SK-N-DZ (cell line): ENCODE results near the gene CTBP2.

Source experiments
- DNase-seq: peaks from one replicate; pipeline ENCODE4 v3.0.0-alpha.2; 2015; ENCODE audit warnings: low spot score

CTBP2 gene

DNA sequence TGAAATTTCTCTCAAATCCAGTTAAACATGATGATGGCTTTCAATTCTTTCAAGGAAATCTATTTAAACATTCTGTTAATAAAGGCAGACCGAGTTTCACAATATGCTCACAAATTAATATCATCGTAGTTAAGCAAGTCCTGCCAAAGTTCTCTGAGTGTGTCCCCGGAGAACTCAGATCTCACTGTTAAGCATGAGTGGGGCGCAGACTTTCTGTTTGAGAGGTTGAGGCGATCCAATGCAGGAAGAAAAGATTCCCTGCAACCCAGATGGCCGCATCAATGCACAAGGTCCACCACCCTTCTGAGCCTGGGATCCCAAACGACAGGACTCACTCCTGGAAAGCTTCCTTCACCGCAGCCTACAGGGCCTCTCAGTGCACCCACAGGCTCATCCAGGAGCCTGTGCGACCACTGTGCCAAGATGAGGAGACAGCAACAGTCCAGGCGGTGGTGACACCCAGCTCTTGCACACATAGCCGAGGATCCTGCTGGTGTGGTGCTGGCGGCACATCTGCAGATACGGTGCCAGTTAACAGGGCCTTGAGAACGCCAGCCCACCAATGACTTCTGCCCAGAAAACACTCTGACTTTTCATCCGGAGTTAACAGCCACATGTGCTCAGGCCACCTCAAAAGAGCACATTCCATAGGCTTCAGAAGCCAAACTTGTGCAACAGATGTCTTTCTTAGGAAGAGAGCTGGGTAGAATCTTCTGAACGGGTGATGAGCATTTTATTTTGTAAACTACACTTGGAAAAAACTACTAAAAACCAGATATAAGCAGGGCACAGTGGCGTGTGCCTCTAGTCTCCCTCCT is 116.3 kb downstream of the CTBP2 start:
- DNase-seq: no peak

DNA sequence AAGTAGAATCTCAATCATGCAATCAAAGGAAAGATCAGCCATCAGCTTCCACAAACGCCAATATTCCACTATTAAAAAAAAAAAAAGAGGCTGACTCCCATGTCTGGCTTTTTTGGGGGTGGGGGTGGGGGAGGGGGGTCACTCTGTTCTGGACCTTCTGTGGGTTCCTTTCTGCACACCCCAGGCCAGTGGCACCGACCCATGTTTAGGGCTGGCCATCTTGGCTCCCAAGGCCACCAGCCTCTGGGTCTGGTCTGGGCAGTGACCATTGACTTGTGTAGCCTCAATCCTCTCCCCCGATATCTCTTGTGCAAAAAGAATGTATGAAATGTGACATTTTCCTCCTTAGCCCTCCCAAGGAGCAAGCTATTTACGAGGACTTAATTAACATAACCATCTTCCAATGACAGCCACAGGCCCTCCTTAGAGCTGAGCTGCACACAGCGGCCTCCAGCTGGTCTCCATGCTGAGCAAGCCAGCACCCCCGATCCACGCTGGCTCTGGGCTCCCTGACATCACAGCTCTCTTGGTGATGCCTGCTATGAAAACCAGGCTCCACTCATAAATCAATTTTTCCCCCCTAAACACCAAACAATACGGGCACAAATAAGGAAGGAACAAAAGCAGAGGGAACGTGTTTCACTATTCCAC is 118.4 kb downstream of the CTBP2 start:
- DNase-seq: no peak

DNA sequence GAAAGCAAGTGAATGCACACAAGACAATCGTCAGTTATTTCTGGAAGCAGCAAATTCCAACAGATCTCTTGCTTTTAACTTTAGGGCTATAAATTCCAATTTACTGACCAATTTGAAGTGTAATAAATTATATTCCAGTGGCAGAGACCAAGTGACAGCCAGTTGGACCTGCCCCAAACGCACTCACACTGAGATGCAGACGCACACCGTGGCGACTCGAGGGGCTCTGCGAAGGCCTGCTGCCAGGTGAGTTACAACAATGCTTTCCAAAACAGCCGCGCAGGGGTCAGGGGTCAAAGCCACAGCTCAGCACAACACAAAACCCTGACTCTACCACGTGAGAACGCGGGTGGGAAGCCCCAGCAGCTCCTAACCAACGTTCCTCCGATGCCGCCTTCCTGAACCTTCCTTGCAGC is 121.0 kb downstream of the CTBP2 start:
- no peak for DNase-seq

DNA sequence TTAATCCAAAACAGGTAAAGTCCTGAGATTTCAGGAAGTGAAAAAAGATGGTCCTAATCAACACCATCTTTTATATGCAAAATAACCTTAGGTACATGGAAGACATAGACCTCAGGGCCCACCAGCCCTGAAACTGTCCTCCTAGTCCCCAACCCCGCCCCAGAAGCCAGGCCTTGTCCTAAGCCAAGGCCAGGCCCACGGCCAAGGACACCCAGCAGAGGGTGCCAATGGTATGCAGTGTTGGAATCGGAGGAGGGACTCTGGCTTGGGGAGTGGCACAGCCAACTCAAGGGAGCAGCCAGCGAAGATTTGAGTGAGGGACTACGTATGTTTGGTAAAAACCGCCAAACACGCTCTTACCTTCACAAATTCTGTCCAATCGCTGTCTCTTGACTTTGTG is 121.7 kb downstream of the CTBP2 start:
- no peak for DNase-seq

DNA sequence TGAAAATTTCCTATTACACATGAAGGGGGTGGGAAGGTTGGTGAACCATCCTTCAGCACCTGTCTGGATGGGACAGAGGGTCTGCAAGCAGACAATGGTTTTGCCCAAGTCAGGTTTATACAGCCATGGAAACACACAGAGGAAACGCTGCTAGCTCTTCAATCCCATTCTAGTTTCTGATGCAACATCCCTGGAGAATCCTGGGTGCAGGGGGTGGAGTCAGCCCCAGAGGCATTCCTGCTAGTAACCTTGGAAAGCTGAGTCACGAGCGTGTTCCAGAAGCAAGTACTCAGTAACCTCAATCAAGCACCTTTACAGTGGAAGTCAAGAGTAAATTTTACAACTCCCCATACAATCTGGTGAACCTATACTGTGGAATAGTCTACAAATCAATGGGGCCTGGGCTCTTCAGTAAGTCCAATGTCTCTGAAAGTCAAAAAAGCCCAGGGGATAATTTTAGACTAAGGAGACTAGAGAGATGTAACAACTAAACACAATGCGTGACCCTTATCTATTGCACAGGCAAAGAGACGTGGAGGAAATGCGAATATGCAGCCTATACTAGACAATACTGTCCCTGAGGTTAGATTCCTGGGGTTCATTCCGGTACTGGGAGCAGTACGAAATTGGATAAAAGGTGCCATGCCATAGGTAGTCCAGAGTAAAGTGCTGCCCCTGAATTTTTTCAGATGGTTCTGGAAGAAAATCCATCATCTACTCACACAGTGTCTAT is 123.1 kb downstream of the CTBP2 start:
- no peak for DNase-seq

DNA sequence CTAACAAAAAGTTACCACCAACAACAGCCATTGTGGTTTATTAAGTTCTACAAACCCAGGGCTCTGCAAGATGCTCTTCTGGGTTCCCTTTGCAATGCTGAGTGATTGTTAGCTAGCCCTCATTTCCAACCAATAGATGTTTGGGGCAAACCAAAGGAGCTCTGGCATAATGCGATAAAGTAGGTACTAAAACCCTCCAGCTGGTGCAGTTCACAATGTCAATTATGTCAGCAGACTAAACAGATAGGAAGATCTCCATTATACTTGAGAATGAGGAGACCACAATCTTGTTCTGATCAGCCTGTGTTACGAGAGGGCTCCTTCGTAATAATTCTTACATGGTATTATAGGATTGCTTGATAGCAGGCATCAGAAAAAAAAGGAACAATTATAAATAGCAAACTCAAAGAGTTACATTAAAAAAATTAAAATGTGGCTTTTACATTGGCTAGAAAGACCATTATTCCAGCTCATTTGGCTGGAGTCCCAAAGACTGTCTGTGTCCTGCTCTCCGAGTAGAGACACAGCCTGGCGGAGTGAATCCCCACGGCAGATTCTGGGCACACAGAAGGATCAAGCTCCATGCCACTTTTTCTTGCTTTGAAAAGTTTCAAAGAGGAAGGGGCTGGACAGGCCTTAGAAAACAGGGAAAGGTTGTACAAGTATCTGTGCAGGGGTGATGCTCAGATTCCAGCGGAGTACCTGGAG is 124.6 kb downstream of the CTBP2 start:
- DNase-seq: peak; percentile 40

DNA sequence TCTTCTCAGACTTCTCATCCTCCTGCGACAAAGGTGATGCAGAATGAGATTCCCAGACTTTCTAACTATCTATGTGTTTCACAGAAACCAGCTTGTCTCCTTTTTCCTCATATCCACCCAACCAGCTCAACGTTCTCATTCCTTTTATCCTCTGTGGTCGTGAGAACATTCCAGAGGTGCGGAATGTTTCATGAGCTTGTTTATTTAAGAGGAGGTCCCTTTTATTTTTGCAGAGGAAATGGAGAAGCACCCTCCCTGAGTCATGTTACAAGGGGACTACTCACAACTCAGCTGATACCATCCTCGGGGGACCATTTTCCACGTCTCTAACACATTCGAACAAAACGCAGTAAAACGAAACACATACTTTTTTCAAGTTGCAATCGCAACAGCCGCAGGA is 125.2 kb downstream of the CTBP2 start:
- no peak for DNase-seq

DNA sequence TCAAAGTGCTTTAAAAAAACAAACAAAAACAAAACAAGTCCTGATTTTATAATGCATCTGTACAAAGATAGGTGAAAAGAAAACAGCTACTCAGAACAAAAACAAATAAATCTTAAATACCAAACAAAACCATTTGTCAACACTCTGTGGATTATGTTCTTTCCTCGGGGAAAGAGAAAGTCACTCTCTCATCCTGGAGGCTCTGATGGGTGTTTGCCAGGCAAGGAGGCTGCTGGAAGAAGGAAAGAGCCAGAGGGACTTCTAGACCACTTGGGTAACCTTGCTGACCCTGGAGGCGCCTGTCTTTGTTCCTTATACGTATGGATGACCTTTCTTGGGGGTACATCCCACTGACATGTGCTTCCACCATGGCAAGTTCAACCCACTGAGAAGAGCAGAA is 125.7 kb downstream of the CTBP2 start:
- no peak for DNase-seq

DNA sequence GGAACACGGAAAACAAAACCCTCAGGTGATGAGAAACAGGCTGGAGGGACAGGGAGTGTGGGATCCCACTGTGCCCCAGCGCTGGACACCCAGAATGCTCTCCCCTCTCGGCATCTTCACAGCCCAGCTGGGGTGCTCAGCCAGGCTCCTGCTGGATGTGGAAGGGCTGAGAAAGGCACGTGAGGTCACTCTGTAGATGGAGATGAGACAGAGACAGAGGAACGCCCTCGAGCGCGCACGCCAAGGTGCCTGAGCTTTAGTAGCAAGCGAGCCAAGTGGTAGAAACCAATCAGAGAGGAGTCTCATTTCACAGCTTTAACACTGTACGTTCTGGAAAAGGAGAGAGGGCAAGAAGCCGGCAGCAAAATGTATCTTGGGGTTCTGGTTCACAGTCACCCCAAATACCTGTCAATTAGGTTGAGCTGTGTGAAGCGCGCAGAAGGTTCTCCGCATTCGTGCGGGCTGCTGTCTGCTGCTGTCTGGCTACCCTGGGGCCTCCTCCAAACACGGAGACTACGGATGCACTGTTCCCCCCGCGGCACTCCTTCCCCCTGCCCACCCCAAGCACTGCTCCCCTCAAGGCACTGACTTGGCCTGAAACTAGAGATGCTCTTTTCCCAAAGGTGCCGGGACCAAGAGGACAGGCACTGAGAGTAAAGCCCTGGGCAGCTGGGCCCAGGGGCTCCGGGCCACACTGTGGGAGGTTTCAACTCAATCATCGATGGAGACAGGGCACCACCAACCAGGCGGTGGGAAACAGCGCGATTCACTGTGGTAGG is 127.0 kb downstream of the CTBP2 start:
- no peak for DNase-seq

DNA sequence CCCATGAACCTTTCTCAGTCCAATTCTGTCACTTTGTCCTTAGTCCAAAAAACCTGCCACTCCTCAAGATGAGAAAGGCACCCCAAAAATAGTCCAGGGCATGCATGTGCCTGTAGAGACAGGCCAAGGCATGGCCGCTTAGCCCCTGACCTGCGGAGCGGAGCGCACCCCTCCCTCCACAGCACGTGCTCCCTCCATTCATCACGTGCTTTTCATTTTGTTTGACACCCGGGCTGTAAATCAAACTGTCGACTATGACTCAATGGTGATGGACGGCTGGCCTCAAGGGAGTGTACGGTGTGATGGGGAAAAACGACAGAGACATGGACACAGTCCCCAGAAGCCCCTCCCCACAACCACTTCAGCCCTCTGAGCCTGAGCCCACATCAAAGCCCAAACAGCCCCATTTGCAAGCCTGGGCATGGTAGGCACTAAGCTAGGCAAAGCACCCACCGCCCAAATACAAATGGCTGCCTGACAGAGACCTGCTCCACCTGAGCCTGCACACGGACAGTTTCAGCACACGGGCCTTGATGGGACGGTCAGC is 127.8 kb downstream of the CTBP2 start:
- DNase-seq: no peak

DNA sequence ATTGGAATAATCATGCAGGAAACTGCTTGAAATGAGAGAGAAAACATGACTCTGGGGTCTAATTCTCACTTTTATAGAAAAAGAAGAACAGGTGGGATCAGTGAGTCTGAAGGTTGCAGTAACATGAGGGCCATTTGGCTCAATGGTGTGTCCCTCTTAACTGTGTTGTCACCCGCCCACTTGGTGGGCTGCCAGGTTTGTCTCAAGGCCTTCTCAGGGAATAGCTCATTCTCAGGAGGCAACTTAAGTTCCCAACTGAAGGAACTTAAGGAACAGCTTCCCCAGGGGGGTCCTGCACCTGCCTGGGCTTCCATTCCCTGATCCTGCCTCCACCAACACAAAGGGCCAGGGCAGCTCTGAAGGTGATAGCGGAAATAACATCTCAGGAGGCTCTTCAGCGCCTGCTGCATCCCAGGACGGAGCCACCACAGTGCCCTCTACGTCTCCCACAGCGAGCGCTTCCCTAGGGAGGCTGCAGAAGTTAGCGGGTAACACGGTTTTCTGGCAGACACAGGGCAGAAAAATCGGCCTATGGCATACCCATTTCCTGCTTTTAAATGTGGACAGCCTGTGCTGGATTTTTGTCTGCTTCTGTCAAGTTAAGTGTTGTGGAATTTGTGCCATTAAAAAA is 129.7 kb downstream of the CTBP2 start:
- DNase-seq: no peak

DNA sequence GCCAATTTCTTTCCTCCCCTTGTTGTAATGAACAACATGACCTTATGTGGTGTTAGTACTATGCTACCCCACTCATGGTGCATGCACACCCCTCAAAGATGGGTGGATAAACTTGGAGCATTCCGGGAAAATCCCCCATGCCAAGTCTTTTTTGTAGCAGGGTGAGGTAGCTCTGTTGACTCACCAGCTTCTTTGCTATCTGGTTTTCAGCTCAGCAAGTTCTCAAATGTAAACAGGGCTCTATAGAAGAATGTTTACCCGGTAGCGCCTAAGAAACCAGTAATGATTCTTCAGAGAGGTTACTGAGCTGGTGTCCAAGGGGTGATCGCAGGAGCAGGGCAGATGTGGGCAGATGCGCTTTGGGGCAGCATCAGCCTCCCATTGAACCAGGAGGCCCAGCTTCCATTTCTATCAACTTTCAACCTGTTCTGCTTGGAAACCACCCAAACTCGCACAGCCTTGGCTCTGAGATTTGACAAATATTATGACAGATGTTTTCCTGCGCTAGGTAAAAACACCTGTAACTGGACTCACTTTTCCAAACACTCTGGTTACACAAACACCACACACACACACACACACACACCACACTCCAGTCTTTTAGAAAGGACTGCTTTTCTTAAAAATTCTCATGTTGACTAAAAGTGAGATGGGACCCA is 130.7 kb downstream of the CTBP2 start:
- no peak for DNase-seq

DNA sequence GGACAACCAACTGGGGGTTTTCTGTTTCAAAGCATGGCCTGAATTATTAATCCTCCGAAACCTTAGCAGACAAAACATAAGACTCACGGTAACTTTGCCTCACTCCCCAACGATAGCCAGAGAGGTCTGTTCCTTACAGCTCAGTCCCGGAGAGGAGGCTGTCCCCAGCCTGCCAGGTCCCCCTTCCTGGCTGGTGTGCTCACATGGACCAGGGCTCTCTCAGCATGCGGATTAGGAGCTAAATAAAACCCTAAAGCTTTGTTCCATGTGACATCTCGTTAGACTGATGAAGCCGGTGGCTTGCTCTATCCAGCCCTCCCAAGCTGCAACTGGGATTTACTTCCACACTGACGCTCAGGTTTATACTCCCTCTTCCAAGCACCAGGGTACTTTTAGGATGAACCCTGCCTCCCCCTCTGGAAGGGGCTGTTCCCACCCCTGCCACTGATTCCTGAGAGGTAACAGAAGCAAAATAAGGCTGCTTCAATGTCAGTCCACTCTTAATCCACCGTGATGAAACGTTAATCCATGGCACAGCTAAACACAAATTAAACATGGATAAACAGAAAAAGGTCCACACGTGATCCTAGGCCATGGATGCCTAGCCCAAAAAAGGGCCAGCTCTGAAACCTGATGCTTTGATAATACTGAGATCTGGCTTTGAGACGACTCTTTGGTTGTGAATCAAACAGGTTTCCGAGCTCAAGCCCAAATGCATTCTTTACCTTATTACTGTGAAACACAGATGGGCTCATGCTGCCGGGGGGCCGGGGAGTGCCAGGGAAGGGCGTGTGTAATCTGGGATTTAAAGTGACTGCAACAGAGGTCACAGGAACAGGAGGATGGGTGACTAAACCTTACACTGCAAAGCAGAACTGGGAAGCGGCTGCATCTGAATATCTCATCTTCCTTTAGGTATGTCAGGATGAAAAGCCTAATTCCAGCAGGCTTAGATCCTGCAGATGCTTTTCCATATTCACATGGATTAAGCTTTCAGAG is 132.2 kb downstream of the CTBP2 start:
- no peak for DNase-seq

DNA sequence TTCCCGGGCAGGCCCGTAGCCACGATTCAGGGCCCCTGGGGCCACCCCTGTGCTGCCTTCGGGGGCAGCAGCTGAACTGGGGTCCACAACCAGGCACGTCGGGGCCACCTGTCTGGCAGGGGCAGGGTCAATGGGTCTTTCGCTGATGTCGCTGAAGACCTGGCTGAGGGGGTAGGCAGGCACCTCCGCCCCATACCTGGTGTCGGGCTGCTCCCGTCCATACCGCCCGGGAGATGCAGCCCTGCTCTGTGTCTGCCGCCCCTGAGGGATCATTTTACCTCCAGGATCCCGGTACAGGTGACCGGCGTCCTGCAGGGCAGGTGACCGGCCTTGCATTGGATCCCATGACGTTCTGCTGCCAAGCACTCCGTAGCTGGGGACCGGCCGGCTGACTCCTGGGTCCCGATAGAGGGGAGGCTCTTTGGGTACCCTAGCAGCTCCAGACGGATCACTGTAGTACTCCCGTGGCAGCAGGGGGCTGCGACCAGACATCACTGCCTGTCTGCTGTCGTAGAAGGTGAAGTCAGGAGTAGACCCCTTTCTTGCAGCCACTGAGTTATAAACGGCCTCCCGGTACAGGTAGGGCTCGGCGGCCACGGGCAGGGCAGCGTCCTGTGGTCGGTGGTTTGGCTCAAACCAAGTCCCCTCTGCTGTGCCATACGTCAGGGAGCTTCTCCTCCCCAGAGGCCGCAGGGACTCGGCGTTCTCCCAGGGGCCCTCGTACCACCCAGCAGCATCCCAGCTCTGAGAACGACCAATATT is 133.2 kb downstream of the CTBP2 start:
- DNase-seq: no peak

DNA sequence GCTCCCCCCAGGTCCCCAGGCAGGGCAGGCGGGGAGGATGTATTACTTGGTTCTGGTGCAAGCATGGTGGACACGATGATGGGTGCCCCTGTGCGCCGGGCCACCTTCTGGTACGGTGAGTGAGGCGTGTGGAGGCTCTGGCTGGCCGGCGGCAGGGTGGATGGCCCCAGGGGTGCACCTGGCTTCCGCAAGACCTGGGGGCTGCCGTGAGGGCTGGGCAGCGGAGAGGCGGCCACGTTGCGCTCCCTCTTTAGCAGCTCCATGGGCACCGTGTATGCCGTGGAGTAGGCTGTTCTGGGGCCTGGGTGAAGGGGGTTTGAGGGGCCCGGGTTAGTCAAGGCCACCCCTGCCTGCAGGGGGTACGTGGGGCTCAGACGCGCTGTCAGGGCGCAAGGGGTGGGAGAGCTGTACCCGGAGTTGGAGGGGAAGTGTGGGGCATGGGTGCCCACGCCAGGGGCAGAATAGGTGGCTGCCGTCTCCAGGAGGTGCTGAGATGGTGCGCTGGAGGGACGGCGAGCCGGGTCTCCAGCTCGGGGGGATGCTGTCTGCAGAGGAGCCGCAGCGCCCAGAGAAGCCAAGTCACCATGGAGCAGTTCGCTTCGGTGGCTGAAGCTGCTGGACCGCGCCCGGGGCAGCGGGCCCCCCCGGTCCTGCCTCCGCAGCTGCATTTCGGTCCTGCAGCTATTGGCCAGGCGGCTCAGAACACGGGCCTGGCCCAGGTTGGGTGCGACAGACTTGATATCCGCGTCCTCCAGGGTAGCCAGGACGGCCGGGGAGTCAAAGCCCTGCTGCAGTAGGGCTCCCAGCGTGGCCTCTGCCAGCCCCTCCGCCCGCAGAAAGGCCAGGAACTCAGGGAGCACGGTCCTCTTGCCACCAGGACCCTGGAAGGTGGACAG is 134.1 kb downstream of the CTBP2 start:
- DNase-seq: no peak

DNA sequence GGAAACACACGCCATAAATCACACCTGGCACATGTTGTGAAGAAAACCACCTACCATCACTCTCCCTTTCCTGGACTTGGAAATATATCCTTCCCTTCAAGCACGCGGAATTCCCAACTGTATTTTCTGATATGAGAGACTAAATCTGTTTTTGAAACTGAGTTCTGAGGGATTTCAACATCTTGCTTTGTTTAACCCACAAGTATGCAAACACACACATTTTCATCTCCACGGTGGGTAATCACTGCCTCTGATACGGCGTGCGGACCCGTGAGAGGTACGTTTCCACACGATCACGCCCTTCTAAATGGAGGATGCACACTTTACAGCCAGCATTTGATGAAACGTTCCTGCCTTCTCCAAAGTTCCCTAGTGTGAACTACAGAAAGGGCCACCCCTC is 135.0 kb downstream of the CTBP2 start:
- DNase-seq: no peak
